HEK293 (cell line): ENCODE data around the gene MSANTD3.

Source experiments
- HOXD13 ChIP-seq: sonication (generic); formaldehyde crosslinking; IDR thresholded peaks from 2 replicates; pipeline ENCODE4 v1.8.0; 2022; ENCODE audit warnings: missing genetic modification reagents, borderline replicate concordance
- SALL2 ChIP-seq: fragments of 450-650 bp; formaldehyde crosslinking; IDR thresholded peaks from 2 replicates; pipeline ENCODE4 v1.5.0; 2017; ENCODE audit warnings: missing biosample characterization, mild to moderate bottlenecking, missing genetic modification characterization, borderline replicate concordance
- SETDB1 ChIP-seq: IDR thresholded peaks from one replicate; pipeline ENCODE4 v1.6.1; 2017; ENCODE audit warnings: mild to moderate bottlenecking, low read length, moderate library complexity, mixed read lengths; ENCODE audit not compliant: insufficient read length
- YY1 ChIP-seq: fragments of 450-650 bp; formaldehyde crosslinking; IDR thresholded peaks from 2 replicates; pipeline ENCODE4 v1.5.1; 2018; ENCODE audit warnings: missing biosample characterization, missing genetic modification characterization
- ZEB2 ChIP-seq: fragments of 450-650 bp; formaldehyde crosslinking; IDR thresholded peaks from 2 replicates; pipeline ENCODE4 v1.5.1; 2016; ENCODE audit warnings: missing biosample characterization, missing genetic modification characterization
- ZNF548 ChIP-seq: fragments of 450-650 bp; formaldehyde crosslinking; IDR thresholded peaks from 2 replicates; pipeline ENCODE4 v1.5.1; 2016; ENCODE audit warnings: missing biosample characterization, missing genetic modification characterization
- ZNF560 ChIP-seq: fragments of 450-650 bp; formaldehyde crosslinking; IDR thresholded peaks from 2 replicates; pipeline ENCODE4 v1.5.1; 2017; ENCODE audit warnings: missing biosample characterization, missing genetic modification characterization, borderline replicate concordance
- ZNF621 ChIP-seq: fragments of 450-650 bp; formaldehyde crosslinking; IDR thresholded peaks from 2 replicates; pipeline ENCODE4 v1.5.1; 2017; ENCODE audit warnings: missing biosample characterization, missing genetic modification characterization
- TF ChIP-seq, protein P1 (sequence below): fragments of 450-650 bp; formaldehyde crosslinking; IDR thresholded peaks from 2 replicates; pipeline ENCODE4 v1.5.1; 2016; ENCODE audit warnings: missing biosample characterization, missing genetic modification characterization
- TF ChIP-seq, protein P2 (sequence below): fragments of 450-650 bp; formaldehyde crosslinking; IDR thresholded peaks from 2 replicates; pipeline ENCODE4 v1.5.1; 2016; ENCODE audit warnings: missing biosample characterization, missing genetic modification characterization
- TF ChIP-seq, protein P3 (sequence below): fragments of 450-650 bp; formaldehyde crosslinking; IDR thresholded peaks from 2 replicates; pipeline ENCODE4 v1.5.1; 2016; ENCODE audit warnings: missing biosample characterization, missing genetic modification characterization

DNA sequence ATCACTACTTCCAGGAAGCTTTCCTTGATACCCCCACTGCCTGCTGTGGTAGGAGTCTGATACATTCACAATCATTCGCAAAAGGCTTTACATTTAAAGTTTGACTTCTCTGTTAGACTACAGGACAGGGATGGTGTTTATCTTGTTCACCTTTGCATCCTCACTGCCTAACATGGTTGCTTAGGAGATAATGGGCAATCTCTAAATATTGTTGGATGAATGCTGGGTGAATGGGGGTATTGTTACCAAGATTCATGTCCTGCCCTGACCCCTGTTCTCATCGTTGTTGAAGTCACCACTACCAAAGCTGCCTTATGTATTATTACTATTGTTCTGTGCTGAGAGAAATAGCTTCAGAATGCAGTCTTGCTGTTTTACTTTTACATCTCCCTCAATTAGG is 38.3 kb downstream of the MSANTD3 start:
- TF ChIP-seq, protein P1, sequence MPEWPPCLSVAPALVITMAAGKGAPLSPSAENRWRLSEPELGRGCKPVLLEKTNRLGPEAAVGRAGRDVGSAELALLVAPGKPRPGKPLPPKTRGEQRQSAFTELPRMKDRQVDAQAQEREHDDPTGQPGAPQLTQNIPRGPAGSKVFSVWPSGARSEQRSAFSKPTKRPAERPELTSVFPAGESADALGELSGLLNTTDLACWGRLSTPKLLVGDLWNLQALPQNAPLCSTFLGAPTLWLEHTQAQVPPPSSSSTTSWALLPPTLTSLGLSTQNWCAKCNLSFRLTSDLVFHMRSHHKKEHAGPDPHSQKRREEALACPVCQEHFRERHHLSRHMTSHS (tag by site-specific recombination), result no peak
- TF ChIP-seq, protein P2, sequence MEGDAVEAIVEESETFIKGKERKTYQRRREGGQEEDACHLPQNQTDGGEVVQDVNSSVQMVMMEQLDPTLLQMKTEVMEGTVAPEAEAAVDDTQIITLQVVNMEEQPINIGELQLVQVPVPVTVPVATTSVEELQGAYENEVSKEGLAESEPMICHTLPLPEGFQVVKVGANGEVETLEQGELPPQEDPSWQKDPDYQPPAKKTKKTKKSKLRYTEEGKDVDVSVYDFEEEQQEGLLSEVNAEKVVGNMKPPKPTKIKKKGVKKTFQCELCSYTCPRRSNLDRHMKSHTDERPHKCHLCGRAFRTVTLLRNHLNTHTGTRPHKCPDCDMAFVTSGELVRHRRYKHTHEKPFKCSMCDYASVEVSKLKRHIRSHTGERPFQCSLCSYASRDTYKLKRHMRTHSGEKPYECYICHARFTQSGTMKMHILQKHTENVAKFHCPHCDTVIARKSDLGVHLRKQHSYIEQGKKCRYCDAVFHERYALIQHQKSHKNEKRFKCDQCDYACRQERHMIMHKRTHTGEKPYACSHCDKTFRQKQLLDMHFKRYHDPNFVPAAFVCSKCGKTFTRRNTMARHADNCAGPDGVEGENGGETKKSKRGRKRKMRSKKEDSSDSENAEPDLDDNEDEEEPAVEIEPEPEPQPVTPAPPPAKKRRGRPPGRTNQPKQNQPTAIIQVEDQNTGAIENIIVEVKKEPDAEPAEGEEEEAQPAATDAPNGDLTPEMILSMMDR (tag by site-specific recombination), result no peak
- TF ChIP-seq SETDB1, result no peak
- no peak for TF ChIP-seq ZNF560 (tag by site-specific recombination)
- TF ChIP-seq SALL2, result no peak
- no peak for TF ChIP-seq ZNF548 (tag by site-specific recombination)
- TF ChIP-seq YY1 (tag by site-specific recombination), result no peak
- no peak for TF ChIP-seq HOXD13 (CRISPR knock-in tag)
- TF ChIP-seq, protein P3, sequence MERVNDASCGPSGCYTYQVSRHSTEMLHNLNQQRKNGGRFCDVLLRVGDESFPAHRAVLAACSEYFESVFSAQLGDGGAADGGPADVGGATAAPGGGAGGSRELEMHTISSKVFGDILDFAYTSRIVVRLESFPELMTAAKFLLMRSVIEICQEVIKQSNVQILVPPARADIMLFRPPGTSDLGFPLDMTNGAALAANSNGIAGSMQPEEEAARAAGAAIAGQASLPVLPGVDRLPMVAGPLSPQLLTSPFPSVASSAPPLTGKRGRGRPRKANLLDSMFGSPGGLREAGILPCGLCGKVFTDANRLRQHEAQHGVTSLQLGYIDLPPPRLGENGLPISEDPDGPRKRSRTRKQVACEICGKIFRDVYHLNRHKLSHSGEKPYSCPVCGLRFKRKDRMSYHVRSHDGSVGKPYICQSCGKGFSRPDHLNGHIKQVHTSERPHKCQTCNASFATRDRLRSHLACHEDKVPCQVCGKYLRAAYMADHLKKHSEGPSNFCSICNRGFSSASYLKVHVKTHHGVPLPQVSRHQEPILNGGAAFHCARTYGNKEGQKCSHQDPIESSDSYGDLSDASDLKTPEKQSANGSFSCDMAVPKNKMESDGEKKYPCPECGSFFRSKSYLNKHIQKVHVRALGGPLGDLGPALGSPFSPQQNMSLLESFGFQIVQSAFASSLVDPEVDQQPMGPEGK, result no peak
- no peak for TF ChIP-seq ZEB2
- no peak for TF ChIP-seq ZNF621
